NB4 (cell line): ENCODE measurements around the gene FGD2.

Experiments
- DNase-seq: peaks from one replicate; pipeline ENCODE4 v3.0.0; 2010; ENCODE audit warnings: low read depth
- H3K4me3 ChIP-seq: one replicate; pipeline ENCODE4 v1.5.1; 2011; ENCODE audit warnings: mild to moderate bottlenecking, low read depth, low read length, moderate library complexity
- CTCF ChIP-seq: IDR thresholded peaks from one replicate; pipeline ENCODE4 v1.5.1; 2012; ENCODE audit warnings: low read depth, low read length
- MAX ChIP-seq: IDR thresholded peaks from 2 replicates; pipeline ENCODE4 v1.6.1; 2011; ENCODE audit warnings: low read depth, low read length
- MYC ChIP-seq: IDR thresholded peaks from 2 replicates; pipeline ENCODE4 v1.6.1; 2011; ENCODE audit warnings: low read depth, low read length
- POLR2A ChIP-seq: IDR thresholded peaks from 2 replicates; pipeline ENCODE4 v1.6.1; 2011; ENCODE audit warnings: mild to moderate bottlenecking; ENCODE audit not compliant: insufficient read length; ENCODE audit errors: extremely low read depth

Gene FGD2

GRCh38 chr6:37005827-37006567 is 542 bp downstream of the FGD2 start:
- TF ChIP-seq CTCF (no peak), MYC (no peak), MAX (no peak), POLR2A (no peak)
- DNase-seq, result no peak
- no peak overlapping the region for H3K4me3 ChIP-seq

GRCh38 chr6:37006793-37007339 is 1.4 kb downstream of the FGD2 start:
- H3K4me3 ChIP-seq, result no peak overlapping the region
- no peak for DNase-seq
- TF ChIP-seq POLR2A (no peak), MYC (no peak), MAX (no peak), CTCF (no peak)

GRCh38 chr6:37007340-37008043 is 2.0 kb downstream of the FGD2 start:
- no peak for TF ChIP-seq MYC
- no peak for TF ChIP-seq CTCF
- TF ChIP-seq MAX, result no peak
- no peak for TF ChIP-seq POLR2A
- DNase-seq, result peak; percentile 40
- H3K4me3 ChIP-seq, result no peak overlapping the region

- no peak overlapping the region for H3K4me3 ChIP-seq
- no peak for DNase-seq
- no peak for TF ChIP-seq MYC
- no peak for TF ChIP-seq POLR2A
- TF ChIP-seq CTCF, result no peak
- TF ChIP-seq MAX, result no peak
Observed at GRCh38 chr6:37008484-37009465, 3.3 kb downstream of the FGD2 start.

GRCh38 chr6:37010402-37010892 is 5.0 kb downstream of the FGD2 start:
- DNase-seq, result no peak
- no peak overlapping the region for H3K4me3 ChIP-seq
- TF ChIP-seq MAX (no peak), MYC (no peak), POLR2A (no peak), CTCF (no peak)
